GM12872 (cell line): ENCODE data around the gene CLTC.

Experiments used
- CTCF ChIP-seq: IDR thresholded peaks from 3 replicates; pipeline ENCODE4 v1.5.1; 2011; ENCODE audit warnings: low read depth, mild to moderate bottlenecking, low read length, moderate library complexity; ENCODE audit not compliant: insufficient read depth

CLTC gene

GRCh38 chr17:59730268-59730834, 110.7 kb downstream of the CLTC start:
- TF ChIP-seq CTCF: no peak

- no peak for TF ChIP-seq CTCF
Observed at GRCh38 chr17:59733697-59734096, 114.0 kb downstream of the CLTC start.

GRCh38 chr17:59734226-59734625, 114.5 kb downstream of the CLTC start:
- TF ChIP-seq CTCF: no peak

- TF ChIP-seq CTCF: no peak
Observed at GRCh38 chr17:59737324-59737723, 117.6 kb downstream of the CLTC start.

GRCh38 chr17:59743842-59744241, 124.1 kb downstream of the CLTC start:
- no peak for TF ChIP-seq CTCF

GRCh38 chr17:59745040-59745439, 125.3 kb downstream of the CLTC start:
- no peak for TF ChIP-seq CTCF
